H1 (cell line): ENCODE data around the gene APOA4. TPM values are rescaled to one million over a fixed set of nuclear protein-coding genes. Genes with fewer than 3 reads are reported as not detected.

Experiments
- MAX ChIP-seq: IDR thresholded peaks from 2 replicates; pipeline ENCODE4 v1.6.1; 2012; ENCODE audit warnings: inconsistent platforms
- SRF ChIP-seq: IDR thresholded peaks from 2 replicates; pipeline ENCODE4 v1.6.1; 2011; ENCODE audit warnings: mild to moderate bottlenecking, low read depth, low read length, moderate library complexity
- TCF12 ChIP-seq: IDR thresholded peaks from 2 replicates; pipeline ENCODE4 v1.6.1; 2011; ENCODE audit warnings: low read depth, mild to moderate bottlenecking, low read length
- polyA plus RNA-seq, 7 experiments: library from polyadenylated mRNA; depleted of rRNA in 3 of 7; stranded (reverse) in 5 of 7; unstranded in 2 of 7; fragments of >200 nt in 5 of 7; fragments of 200-250 nt in 2 of 7; gene quantifications; 1 replicate in 5 of 7; 2 replicates in 1 of 7; 4 replicates in 1 of 7; pipeline versions ENCODE4 v1.2.1 to v1.2.3, GENCODE V29; 2011 to 2013; ENCODE audit warnings: missing spikeins in 2 of 7, mixed read lengths in 2 of 7
- total RNA-seq: library from RNA; stranded (reverse); fragmentation: NEBNext Ultra II Directional; extraction: Animal tissue kit (Norgen Biotek cat#: 25700); gene quantifications from 2 replicates; pipeline ENCODE4 v1.2.1, GENCODE V29; 2021

APOA4 gene
- total and polyA plus RNA-seq, 2 of the 8 experiments (the other 6 are each of a cell fraction or from before 2014, with no cell fraction given), result not detected

GRCh38 chr11:116828632-116829524 lies 5.8 kb upstream of the APOA4 start (continued):
- TF ChIP-seq SRF (no peak), MAX (no peak), TCF12 (no peak)
